ENCODE results near the gene DPPA4.

The DPPA4 gene

DNA sequence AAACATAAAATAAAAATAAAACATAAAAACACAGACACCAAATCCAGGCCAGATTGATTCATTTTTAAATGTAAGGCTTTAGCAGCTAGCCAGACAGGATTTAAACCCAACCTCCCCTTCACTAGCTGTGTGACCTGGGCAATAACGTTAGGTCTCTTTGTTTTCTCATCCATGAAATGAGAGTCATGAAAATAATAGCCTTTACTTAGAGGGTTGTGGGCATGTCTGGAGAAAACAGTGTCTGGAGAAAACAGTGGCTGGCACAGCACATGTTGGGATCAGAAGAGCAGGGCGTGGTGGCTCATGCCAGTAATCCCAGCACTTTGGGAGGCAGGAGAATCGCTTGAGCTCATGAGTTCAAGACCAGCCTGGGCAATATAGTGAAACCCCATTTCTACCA is 1.9 kb upstream of the DPPA4 start:
- no peak for DNase-seq (ENCODE audit: low read depth in 2 of 2, low spot score in 1 of 2)

DNA sequence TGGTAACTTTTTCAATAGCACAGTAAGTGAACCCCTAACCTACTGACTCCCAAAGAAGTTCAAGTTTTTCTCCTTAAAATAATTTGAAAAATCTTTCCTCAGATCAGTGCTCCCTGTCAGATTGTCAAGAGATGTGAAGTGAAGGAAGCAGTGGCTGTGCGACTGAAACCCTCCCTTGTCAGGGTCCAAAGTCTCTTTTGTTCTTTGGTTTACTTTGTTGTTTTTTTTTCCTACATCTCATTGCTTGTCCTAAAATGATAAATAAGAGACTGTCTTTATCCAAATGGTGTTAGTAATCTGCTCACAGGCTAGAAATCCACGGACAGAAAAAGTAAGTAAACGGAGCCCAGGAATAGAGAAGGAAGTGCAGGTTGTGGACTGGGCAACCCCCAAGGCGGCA is 976 bp upstream of the DPPA4 start:
- no peak for DNase-seq (ENCODE audit: low read depth in 2 of 2, low spot score in 1 of 2)

DNA sequence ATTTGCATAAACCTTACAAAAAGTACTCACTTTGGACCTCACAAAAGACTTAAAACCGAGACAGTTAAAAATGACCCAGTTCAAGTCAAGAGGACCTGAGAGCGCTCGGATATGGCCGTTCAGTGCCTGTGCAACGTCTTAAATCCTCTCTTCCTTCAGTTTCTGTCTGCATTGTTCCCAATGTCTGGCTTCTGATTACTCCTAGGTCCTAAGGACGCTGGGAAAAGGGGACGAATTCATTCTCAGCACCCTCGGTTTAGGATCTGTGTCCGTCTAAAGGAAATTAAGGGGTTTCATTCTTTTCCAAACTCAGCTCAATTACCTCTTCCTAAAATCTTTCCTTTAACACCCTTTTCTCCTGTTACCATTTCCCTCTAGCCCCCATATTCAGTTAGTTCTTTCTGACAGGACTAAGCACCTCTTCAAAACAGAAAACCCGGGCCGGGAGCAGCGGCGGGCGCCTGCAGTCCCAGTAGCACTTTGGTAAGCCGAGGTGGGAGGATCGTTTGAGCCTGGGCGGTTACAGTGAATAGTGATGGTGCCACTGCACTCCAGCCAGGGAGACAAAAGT is 970 bp downstream of the DPPA4 start:
- no peak for DNase-seq (ENCODE audit: low read depth in 2 of 2, low spot score in 1 of 2)

DNA sequence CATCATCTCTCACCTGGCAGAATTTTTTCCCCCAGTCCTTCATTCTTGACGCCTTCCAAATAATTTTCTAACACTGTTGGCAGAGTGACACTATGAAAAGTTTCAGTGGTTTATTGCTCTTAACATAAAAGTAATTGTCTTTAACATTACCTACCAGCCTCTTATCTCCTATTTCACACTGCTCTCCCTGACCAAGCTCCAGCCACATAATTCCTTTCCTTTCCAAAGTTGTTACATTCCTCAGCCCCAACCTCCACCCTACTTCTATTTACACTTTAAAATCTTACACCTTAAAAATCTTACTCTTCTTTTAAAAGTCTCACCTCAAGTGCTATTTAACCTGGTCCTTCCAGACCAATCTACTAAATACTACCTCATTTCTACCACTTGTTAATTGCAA is 2.8 kb downstream of the DPPA4 start:
- no peak for DNase-seq (ENCODE audit: low read depth in 2 of 2, low spot score in 1 of 2)

DNA sequence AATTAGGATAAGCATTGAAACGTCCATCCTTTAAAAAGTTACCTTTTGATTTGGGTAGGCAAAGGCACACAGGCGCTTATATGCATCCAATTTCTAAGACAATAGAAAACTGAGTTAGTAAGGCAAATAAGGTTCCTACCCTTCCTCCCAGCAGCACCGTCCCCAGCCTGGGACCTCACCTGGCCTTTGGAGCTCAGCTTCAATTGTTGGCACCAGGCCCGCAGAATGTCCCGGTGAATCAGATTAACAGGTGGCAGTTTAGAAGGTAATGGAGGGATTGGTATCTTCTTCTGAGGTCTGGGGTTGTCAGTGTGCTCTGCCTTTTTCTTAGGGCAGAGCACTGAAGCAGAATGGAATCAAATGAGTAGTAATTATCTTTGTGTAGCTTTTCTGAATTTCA is 5.7 kb downstream of the DPPA4 start:
- DNase-seq (ENCODE audit: low read depth in 2 of 2, low spot score in 1 of 2): no peak

DNA sequence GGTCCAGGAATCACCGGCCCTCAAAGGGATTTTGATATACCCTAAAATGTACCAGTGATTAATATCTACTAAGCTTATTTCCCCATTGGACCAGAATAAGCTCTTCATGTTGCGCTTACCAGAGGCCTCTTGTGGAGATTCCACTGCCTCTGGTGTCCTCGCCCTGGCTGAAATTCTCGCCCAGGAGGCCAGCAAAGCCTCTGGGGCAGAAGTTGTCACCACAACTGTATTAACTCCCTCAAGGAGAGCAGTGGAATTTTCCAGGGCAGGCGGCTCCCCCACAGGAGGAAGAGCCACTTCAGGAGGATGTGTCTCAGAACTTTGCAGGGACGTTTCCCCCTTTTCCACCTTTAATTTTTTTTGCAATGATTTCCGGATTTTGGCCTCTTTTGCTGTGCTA is 6.9 kb downstream of the DPPA4 start:
- no peak for DNase-seq (ENCODE audit: low read depth in 2 of 2, low spot score in 1 of 2)

DNA sequence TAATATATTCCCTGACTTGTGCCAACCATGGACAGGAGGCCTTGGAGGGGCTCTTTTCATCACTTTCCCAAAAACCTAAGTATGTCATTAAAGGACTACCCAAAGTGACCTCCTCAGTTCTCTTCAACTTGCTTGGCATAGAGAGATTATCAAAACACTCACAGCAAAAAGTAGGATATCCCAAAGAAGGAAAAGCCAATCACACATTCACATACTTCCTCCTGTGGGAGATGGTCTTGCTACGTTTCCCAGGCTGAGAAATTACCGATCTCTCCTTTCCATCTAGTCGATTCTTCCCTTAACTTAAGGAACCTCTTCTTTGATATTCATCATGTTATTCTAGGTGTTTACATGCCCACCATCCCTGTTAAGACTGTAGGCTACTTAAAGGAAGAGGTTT is 9.1 kb downstream of the DPPA4 start:
- DNase-seq (ENCODE audit: low read depth in 2 of 2, low spot score in 1 of 2): no peak

DNA sequence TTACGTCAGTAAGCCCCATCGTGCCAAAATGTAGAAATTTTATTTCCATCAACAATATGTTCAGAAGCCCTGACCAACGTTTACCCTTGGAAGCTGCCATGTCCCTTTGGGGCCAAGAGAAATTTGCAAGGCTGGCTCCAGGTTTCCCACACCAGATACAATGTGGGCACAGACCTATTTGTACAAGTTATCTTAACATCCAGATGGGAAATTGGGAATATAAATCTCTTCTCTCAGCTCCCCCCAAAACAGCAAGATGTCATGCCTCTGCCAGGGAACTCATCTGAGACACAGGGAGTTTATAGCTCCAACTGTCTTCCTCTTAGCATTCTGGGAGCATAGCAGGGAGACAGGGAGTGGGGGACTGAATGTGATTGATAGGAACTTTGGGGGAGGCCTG is 11.7 kb downstream of the DPPA4 start:
- no peak for DNase-seq (ENCODE audit: low read depth in 2 of 2, low spot score in 1 of 2)

DNA sequence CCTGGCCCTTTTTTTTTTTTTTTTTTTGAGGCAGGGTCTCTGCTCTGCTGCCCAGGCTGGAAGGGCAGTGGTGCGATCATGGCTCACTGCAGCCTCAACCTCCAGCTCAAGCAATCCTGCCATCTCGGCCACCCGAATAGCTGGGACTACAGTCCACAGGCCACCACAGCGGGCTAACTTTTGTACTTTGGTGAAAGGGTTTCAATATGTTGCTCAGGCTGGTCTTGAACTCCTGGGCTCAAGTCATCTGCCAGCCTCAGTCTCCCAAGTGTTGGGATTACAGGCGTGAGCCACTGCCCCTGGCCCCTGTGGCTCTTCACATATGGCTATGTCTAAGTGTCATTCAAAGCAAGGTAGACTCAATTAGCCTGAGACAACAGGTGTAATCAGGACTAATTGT is 12.2 kb downstream of the DPPA4 start:
- no peak for DNase-seq (ENCODE audit: low read depth in 2 of 2, low spot score in 1 of 2)

DNA sequence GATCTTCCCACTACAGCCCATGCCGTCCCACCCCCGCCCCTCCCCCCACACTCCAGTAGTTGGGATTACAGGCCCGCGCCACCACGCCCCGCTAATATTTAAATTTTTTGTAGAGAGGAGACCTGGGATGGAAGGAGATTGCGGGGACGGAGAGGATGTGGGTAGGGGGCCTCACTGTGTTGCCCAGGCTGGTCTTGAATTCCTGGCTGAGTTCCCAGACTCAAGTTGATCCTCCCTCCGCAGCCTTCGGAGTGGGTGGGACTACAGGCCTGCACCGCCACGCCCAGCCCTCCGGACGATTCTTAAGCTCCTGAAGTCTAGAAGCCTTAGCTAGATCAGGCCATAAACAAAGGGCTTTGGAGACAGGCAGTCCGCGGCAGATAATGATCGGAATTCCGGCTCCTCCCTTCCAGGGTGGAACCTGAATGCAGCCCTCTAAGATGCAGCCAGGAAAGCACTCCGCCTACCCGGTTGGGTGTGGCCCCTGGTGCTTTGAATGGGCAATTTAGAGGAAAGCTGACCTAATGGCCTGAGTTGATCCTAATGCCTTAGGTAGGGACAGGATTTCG is 21.1 kb downstream of the DPPA4 start, which contains the start of gene DPPA2:
Gene DPPA2 (minus strand): TSS at position 356 of the 569 bp plus-strand sequence. CDS start 1,975 bp downstream, outside the sequence.
- no peak for DNase-seq (ENCODE audit: low read depth in 2 of 2, low spot score in 1 of 2)

DNA sequence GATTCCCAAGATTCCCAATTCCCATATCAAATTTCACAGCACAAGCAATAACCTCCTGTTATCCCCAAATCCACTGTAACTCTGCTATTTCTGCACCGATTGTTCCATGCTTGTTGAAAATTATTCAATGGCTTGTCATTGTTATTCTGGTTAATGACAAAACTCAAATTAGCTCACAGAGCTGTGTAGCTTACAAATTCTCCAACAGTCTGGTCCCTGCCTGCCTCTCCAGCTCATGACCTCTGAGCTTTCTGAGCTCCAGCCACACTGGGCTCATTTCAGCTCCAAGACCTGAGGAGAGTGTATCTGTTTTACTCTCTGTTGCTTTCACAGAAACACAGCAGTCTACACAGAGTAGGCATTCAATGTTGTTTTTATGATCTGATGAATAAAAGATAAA is 24.3 kb downstream of the DPPA4 start:
- DNase-seq (ENCODE audit: low read depth in 2 of 2, low spot score in 1 of 2): no peak

DNA sequence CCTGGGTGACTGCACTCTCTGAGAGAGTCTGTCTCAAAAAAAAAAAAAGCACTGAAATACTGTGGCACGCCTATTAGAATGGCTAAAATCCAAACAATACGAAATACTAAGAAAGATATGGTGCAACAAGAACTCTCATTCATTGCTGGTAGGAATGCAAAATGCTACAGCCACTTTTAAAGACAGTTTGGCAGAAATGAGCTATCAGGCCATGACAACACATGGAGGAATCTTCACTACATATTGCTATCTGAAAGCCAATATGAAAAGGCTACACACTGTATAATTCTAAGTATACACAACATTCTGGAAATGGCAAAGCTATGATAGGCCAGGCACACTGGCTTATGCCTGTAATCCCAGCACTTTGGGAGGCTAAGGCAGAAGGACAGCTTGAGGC is 39.9 kb downstream of the DPPA4 start:
- no peak for DNase-seq (ENCODE audit: low read depth in 2 of 2, low spot score in 1 of 2)

DNA sequence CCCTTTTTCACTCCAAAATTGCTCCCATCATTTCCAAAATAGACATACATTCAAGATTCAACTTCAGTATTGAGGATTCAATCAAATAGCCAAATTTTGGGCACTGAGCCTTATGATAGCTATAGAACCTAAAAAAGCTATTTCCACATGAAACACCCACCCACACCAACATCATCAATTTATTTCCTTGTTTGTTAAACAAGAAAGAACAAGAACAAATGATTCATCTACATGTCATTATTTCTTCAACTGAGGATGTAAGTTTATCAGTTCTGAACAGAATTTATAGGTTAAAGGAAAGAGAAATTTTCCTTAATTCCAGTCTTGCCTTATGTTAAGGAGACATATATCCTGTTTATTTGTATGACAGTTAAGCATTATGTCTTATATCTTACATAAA is 53.3 kb downstream of the DPPA4 start:
- no peak for DNase-seq (ENCODE audit: low read depth in 2 of 2, low spot score in 1 of 2)

DNA sequence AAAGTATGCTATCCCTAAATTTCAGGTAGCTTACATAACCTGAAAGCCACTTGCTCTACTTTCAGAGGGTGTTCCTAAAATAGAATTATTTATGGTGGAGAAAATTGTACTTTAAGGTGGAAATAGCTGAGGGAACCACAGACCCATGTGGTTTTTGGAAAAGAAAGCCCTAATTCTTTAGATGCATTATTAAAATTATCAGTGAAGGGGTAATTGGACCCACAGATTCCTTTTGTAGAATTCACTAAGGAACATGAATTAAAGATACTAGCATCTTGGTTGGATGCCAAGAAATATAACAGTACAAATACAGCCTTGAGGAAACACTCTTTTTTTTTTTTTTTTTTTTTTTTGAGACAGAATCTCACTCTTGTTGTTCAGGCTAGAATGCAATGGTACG is 58.8 kb downstream of the DPPA4 start:
- no peak for DNase-seq (ENCODE audit: low read depth in 2 of 2, low spot score in 1 of 2)

DNA sequence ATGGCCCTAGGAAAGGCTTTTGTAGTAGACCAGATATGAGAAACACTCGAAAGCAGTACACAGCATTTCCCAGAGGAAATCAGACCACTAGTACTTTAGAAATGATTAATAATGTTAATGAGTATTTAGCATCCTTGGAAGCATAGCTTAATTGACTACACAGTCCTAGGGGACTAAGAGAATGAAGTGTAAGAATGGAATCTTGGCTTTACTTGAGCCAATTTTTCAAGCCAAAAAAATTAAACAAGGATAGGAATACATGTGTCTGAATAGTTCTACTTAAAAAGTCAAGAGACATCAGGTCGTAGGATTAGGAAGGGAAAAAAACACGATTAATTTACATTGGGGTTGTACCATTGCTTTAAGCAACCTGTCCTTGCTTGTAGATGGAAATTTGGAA is 59.2 kb downstream of the DPPA4 start:
- DNase-seq (ENCODE audit: low read depth in 2 of 2, low spot score in 1 of 2): no peak

Data from stimulated activated CD8-positive, alpha-beta memory T cell treated with anti-CD3 and anti-CD28 coated beads, Interleukin-4, amount 100 ng/mL, for 1 hour (primary cell).